Activated CD4-positive, alpha-beta T cell treated with anti-CD3 and anti-CD28 coated beads, Interleukin-2, amount 10 ng/mL, durations not matched to agents 24 days and 14 days (primary cell): Measurements from ENCODE around the gene AWAT2. TPM values are rescaled to one million over a fixed set of nuclear protein-coding genes. Genes with fewer than 3 reads are reported as not detected.

Experiments used
- DNase-seq: peaks from one replicate; pipeline ENCODE4 v3.0.0; 2022
- H3K27ac Mint-ChIP-seq: one replicate; pipeline ENCODE4 v1.8.0; 2022; ENCODE audit warnings: mild to moderate bottlenecking, mixed read lengths
- H3K27me3 Mint-ChIP-seq: one replicate; pipeline ENCODE4 v1.8.0; 2022; ENCODE audit warnings: mixed read lengths
- H3K36me3 Mint-ChIP-seq: one replicate; pipeline ENCODE4 v1.8.0; 2022; ENCODE audit warnings: low read depth, mild to moderate bottlenecking, mixed read lengths
- H3K4me1 Mint-ChIP-seq: one replicate; pipeline ENCODE4 v1.8.0; 2021; ENCODE audit warnings: mixed read lengths
- H3K4me3 Mint-ChIP-seq: one replicate; pipeline ENCODE4 v1.8.0; 2022; ENCODE audit warnings: mild to moderate bottlenecking, moderate library complexity, mixed read lengths
- H3K9me3 Mint-ChIP-seq: one replicate; pipeline ENCODE4 v1.8.0; 2021; ENCODE audit warnings: mixed read lengths
- intact Hi-C: fragments of 100-400 bp; cut with micrococcal nuclease; formaldehyde crosslinking; loops from one replicate; pipeline ENCODE4 v1.15.1; 2023
- total RNA-seq: library from RNA; stranded (reverse); gene quantifications from 2 replicates; pipeline ENCODE4 v1.2.3, GENCODE V29; 2022

The AWAT2 gene
- not detected in 2 replicates for total RNA-seq

DNA sequence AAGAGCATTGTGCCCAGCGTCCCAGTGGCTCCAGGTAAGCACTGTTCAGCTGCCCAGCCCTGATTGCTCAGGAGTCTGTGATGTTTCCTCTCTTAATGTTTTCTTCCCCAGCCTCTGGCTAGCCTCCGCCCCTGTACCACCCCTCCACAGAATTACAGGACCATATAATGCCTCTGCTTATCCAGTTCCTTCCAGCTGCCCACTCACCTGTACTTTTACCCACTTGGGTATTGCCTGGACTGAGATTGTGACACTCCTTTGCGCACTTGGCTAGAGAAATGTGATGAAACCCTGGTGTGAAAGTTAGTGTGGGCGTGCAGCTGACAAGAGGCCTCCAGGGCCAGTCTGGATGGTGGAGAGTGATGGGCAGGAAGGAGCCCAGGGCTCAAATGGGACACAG lies at the start of gene AWAT2:
Gene AWAT2, minus strand, starts transcription at position 14 of the 400 bp plus-strand sequence. Its CDS starts 6 bp downstream, at position 8.
- intact Hi-C loops, result no loop called here
- Mint-ChIP-seq H3K9me3 (no peaks in the 10 kb centered on the region), H3K4me1 (no peaks in the 10 kb centered on the region), H3K36me3 (no peaks in the 10 kb centered on the region), H3K4me3 (no peak within 1 kb of the TSS), H3K27ac (no peak within 1 kb of the TSS), H3K27me3 (no peaks in the 10 kb centered on the region)
- no peak for DNase-seq

DNA sequence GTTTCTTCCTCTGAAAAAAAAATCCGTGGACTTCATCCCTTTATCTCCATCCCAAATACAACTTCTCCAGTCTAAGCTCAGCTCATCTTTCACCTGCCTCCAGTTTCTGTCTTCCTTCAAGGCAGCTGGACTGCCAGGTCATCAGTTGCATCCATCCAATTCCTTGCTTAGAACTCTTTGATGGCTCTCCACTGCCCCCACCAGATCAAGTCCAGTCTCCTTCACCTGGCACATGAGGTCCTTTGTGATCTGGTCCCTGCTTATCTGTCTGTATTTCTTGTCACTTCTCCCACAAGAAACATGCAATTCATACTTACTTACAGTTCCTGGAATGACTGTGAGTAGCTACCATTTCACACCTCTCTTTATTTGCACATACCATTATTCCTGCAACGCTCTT lies 46.3 kb upstream of the AWAT2 start:
- Mint-ChIP-seq H3K36me3 (no peaks in the 10 kb centered on the region), H3K27ac (no peak overlapping the region)
- intact Hi-C loops, result loop anchor here (2.0 kb wide), 3 partner anchors 63 to 603 kb away; no protein-coding TSS in a partner anchor

GRCh38 chrX:70092247-70092646 lies 42.5 kb upstream of the AWAT2 start:
- Mint-ChIP-seq H3K4me1 (no peaks in the 10 kb centered on the region), H3K4me3 (no peak overlapping the region), H3K27ac (no peak overlapping the region), H3K27me3 (no peaks in the 10 kb centered on the region), H3K9me3 (no peaks in the 10 kb centered on the region), H3K36me3 (no peaks in the 10 kb centered on the region)
- intact Hi-C loops, result no loop called here
- DNase-seq, result no peak

More for the DNA sequence above, 46.3 kb upstream of the AWAT2 start:
- Mint-ChIP-seq H3K4me1 (no peaks in the 10 kb centered on the region), H3K27me3 (peaks cover 3% of the 10 kb centered on the region), H3K4me3 (no peak overlapping the region), H3K9me3 (no peaks in the 10 kb centered on the region)
- DNase-seq, result no peak

GRCh38 chrX:70089604-70090297 lies 40.0 kb upstream of the AWAT2 start:
- H3K36me3 Mint-ChIP-seq, result no peaks in the 10 kb centered on the region
- H3K4me3 Mint-ChIP-seq, result no peak overlapping the region
- intact Hi-C loops, result no loop called here
- no peaks in the 10 kb centered on the region for H3K27me3 Mint-ChIP-seq
- no peak for DNase-seq
- H3K27ac Mint-ChIP-seq, result no peak overlapping the region
- H3K4me1 Mint-ChIP-seq, result no peaks in the 10 kb centered on the region
- H3K9me3 Mint-ChIP-seq, result no peaks in the 10 kb centered on the region

DNA sequence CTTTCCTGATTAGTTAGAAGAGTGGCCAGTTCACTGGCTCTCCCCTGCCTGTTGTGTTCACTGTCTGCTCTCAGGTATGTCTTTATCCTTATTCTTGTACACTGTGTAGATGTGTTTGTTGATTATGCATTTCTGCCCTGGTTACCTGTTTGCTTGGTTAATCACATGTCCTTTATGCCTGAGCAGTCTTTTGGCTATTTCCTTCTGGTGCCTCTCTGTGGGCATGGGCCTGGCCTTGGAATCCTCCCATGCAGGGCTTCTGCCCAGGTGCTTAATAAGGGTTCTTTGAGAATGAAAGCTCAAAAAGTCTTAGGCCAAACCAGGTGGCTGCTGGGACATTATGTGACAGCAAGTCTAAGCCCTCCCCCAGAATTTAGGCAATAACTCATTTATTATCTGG lies 39.0 kb upstream of the AWAT2 start:
- no peak overlapping the region for H3K4me3 Mint-ChIP-seq
- no peaks in the 10 kb centered on the region for H3K27me3 Mint-ChIP-seq
- H3K27ac Mint-ChIP-seq, result no peak overlapping the region
- intact Hi-C loops, result no loop called here
- H3K9me3 Mint-ChIP-seq, result no peaks in the 10 kb centered on the region
- H3K36me3 Mint-ChIP-seq, result no peaks in the 10 kb centered on the region
- no peak for DNase-seq
- H3K4me1 Mint-ChIP-seq, result no peaks in the 10 kb centered on the region

DNA sequence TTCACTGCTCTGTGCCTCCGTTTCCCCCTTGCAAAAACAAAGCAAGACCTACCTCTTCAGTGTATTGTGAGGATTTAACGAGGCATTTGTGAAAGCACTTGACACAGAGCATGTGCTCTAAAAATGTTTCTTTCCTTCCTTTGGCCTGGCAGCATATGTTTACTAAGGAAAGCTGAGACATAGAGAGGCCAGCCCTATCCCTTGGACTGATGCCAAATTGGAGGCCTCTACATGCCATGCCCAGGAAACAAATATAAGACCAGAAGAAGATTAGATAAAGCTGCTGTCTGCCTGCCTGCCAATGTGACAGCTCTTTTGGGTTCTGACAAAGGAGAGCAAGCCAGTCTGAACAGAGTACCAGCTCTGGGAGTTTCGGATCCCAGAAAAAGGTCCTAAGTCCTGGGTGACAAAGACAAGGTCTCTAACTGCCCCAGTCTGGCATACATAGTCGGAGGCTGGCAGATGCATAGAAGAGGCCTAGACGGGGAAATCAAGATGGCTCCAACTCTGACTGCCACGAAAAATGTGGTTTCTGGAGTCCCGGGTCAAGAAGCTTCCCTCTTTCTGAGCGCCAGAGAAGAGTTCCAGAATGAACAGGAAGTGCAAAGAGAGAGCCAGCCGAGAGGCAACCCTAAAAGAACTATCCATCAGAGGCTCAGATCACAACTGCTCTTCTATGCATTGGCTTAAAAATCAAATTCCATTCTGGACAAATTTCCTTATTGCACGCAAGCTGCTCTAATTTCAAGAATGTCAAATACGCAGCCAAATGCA lies 38.3 kb upstream of the AWAT2 start:
- H3K4me3 Mint-ChIP-seq, result no peak overlapping the region
- no peak overlapping the region for H3K27ac Mint-ChIP-seq
- intact Hi-C loops, result no loop called here
- no peak for DNase-seq
- no peaks in the 10 kb centered on the region for H3K27me3 Mint-ChIP-seq
- H3K4me1 Mint-ChIP-seq, result no peaks in the 10 kb centered on the region
- no peaks in the 10 kb centered on the region for H3K36me3 Mint-ChIP-seq
- H3K9me3 Mint-ChIP-seq, result no peaks in the 10 kb centered on the region

DNA sequence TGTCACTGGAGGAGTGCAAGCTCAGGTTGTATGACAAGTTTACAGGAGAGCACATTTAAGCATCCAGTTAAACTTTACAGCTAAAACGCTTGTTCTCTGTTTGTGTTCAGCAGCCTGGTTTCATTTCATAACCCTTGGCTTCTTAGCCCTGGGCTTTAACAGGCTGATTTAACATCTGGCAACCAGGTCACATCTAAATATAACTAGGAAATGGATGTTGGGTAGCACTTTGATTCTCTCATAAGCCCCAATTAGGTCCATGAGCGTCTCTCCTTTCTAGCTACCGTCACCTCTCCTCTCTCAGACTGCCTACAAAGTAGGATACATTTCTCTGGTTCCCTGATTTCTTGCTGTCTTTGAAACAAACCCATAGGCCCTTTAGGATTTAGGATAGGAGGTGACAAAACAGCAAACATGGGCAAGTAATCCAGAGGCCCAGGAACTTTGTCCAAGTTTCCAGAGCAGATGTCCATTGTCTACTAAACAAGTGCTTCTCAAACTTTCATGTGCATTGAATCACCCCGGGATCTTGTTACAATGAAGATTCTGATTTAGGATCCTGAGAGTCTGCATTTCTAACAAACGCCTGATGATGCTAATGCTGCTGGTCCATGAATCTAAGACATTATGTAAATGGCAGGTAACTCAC lies 35.0 kb upstream of the AWAT2 start:
- Mint-ChIP-seq H3K27ac (no peak overlapping the region), H3K27me3 (no peaks in the 10 kb centered on the region), H3K9me3 (no peaks in the 10 kb centered on the region), H3K4me1 (no peaks in the 10 kb centered on the region), H3K4me3 (no peak overlapping the region), H3K36me3 (no peaks in the 10 kb centered on the region)
- intact Hi-C loops, result no loop called here
- DNase-seq, result no peak

DNA sequence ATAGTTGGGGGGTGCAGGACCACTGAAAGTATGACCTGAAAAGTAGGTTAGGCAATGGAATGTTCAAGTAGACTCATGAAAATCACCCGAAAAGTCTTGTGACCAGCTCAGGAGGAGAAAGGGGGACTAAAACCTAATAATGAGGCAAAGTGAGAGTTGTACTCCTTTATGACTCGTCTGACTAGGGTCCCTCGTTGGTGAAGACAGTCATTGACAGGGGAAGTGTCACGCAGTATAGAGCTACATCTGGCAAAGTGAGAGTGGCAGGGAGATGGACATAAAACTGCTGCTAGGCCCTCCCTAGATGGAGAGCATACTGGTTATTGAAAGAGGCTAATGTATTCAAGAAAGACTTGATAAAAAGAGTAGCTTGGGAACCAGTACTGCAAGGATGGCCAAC lies 33.0 kb upstream of the AWAT2 start:
- no peaks in the 10 kb centered on the region for H3K9me3 Mint-ChIP-seq
- H3K36me3 Mint-ChIP-seq, result no peaks in the 10 kb centered on the region
- no peak for DNase-seq
- no peak overlapping the region for H3K4me3 Mint-ChIP-seq
- intact Hi-C loops, result no loop called here
- H3K4me1 Mint-ChIP-seq, result no peaks in the 10 kb centered on the region
- H3K27ac Mint-ChIP-seq, result no peak overlapping the region
- peaks cover 2% of the 10 kb centered on the region for H3K27me3 Mint-ChIP-seq

DNA sequence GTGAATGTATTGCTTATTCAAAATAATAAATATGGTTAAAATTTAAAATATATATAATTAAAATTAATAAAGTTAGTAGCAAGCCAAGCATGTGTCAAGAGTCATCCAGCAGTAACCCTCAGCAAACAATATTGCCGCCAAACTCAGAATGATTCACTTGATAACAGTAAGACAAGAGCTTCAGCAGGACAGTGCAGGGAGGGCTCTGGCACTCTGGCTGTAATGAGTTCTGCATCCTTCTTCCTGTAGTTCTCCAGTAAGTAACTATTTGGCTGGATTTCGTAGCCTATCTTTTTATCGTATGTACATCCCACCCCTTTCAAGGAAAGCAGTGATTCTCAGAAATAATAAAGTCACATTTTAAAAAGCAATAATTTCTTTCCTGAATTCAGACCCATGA lies 30.1 kb upstream of the AWAT2 start:
- H3K4me3 Mint-ChIP-seq, result no peak overlapping the region
- intact Hi-C loops, result no loop called here
- DNase-seq, result no peak
- no peaks in the 10 kb centered on the region for H3K9me3 Mint-ChIP-seq
- H3K4me1 Mint-ChIP-seq, result no peaks in the 10 kb centered on the region
- no peaks in the 10 kb centered on the region for H3K36me3 Mint-ChIP-seq
- peaks cover 2% of the 10 kb centered on the region for H3K27me3 Mint-ChIP-seq
- no peak overlapping the region for H3K27ac Mint-ChIP-seq

GRCh38 chrX:70079297-70079696 lies 29.6 kb upstream of the AWAT2 start:
- no peak for DNase-seq
- H3K27ac Mint-ChIP-seq, result no peak overlapping the region
- H3K9me3 Mint-ChIP-seq, result no peaks in the 10 kb centered on the region
- H3K27me3 Mint-ChIP-seq, result peaks cover 2% of the 10 kb centered on the region
- no peaks in the 10 kb centered on the region for H3K36me3 Mint-ChIP-seq
- intact Hi-C loops, result no loop called here
- no peak overlapping the region for H3K4me3 Mint-ChIP-seq
- H3K4me1 Mint-ChIP-seq, result no peaks in the 10 kb centered on the region

DNA sequence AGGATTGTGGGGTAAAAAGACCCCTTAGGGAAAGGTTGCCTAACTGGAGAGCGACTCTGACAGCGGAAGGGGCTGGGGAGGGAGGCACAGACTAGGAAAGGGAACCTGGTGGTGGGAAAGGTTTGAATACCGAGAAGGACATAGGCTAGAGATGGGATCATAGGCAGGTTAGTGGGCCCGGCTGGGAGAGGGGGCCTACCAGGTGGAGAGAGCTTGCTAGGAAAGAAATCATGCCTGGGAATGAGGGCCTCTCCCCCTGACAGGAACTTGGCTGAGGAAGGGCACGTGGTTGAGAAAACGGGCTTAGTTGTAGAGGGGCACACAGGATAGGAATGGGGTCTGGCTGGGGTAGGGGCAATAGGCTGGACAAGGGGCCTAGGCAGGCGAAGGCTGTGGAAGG lies 16.9 kb upstream of the AWAT2 start:
- Mint-ChIP-seq H3K4me3 (no peak overlapping the region), H3K27ac (no peak overlapping the region), H3K36me3 (no peaks in the 10 kb centered on the region), H3K4me1 (no peaks in the 10 kb centered on the region), H3K27me3 (no peaks in the 10 kb centered on the region), H3K9me3 (no peaks in the 10 kb centered on the region)
- intact Hi-C loops, result no loop called here
- DNase-seq, result no peak

DNA sequence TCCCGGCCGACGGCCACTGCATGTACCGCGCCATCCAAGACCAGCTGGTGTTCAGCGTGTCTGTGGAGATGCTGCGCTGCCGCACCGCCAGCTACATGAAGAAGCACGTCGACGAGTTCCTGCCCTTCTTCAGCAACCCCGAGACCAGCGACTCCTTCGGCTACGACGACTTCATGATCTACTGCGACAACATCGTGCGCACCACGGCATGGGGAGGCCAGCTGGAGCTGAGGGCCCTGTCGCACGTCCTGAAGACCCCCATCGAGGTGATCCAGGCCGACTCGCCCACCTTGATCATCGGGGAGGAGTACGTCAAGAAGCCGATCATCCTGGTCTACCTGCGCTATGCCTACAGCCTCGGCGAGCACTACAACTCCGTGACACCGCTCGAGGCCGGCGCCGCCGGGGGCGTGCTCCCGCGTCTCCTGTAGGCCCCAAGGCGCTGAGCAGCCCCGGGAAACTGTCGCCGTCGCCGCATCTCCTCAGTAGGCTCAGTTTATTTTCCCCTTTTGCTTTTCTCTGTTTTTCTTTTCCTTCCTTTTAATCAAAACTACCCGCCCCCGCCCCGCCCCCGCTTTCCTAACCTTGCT lies 13.3 kb upstream of the AWAT2 start:
- intact Hi-C loops, result no loop called here
- DNase-seq, result no peak
- no peak overlapping the region for H3K27ac Mint-ChIP-seq
- H3K9me3 Mint-ChIP-seq, result no peaks in the 10 kb centered on the region
- H3K27me3 Mint-ChIP-seq, result no peaks in the 10 kb centered on the region
- no peaks in the 10 kb centered on the region for H3K36me3 Mint-ChIP-seq
- no peak overlapping the region for H3K4me3 Mint-ChIP-seq
- no peaks in the 10 kb centered on the region for H3K4me1 Mint-ChIP-seq

DNA sequence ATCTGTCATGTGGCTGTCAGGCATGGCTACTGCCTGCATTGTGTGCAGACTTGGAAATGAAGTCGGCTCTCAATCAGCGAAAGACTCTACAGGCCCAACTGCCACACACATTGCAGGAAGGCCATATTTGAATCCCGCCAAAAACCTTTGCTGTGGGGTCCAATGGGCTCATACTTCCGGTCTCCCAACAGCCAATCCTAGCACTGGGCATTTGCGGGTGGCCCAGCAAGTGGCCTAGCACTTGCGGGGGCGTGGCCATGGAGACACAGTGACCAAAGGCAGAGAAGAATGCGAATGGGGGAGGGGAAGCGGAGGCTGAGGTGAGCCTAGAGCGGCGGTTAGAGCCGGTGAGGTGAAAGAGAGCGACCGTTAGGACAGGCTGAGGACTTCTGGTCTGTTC lies 12.3 kb upstream of the AWAT2 start, which contains the start of gene OTUD6A:
Gene OTUD6A, plus strand, starts transcription at position 382 of the 400 bp plus-strand sequence. CDS start 68 bp downstream, outside the sequence.
- Mint-ChIP-seq H3K9me3 (no peaks in the 10 kb centered on the region), H3K36me3 (no peaks in the 10 kb centered on the region), H3K4me3 (no peak within 1 kb of the TSS), H3K27me3 (no peaks in the 10 kb centered on the region), H3K27ac (no peak within 1 kb of the TSS), H3K4me1 (no peaks in the 10 kb centered on the region)
- no peak for DNase-seq
- intact Hi-C loops, result no loop called here

GRCh38 chrX:70054391-70054790 lies 4.7 kb upstream of the AWAT2 start:
- Mint-ChIP-seq H3K36me3 (no peaks in the 10 kb centered on the region), H3K9me3 (no peaks in the 10 kb centered on the region), H3K27me3 (no peaks in the 10 kb centered on the region), H3K4me1 (no peaks in the 10 kb centered on the region), H3K27ac (no peak overlapping the region), H3K4me3 (no peak overlapping the region)
- intact Hi-C loops, result no loop called here
- no peak for DNase-seq
